Nephron progenitor cell (in vitro differentiated cells): ENCODE data around the gene CDH4.

Source experiments
- DNase-seq: peaks from one replicate; pipeline ENCODE4 v3.0.0; 2021
- H3K27ac Mint-ChIP-seq: 2 replicates; pipeline ENCODE4 v1.8.0; 2021; ENCODE audit warnings: mild to moderate bottlenecking, moderate library complexity, mixed read lengths
- H3K27me3 Mint-ChIP-seq: 2 replicates; pipeline ENCODE4 v1.8.0; 2021; ENCODE audit warnings: mild to moderate bottlenecking, low read depth, mixed read lengths; ENCODE audit not compliant: poor library complexity
- H3K36me3 Mint-ChIP-seq: 2 replicates; pipeline ENCODE4 v1.8.0; 2021; ENCODE audit warnings: low read depth, mixed read lengths
- H3K4me1 Mint-ChIP-seq: 2 replicates; pipeline ENCODE4 v1.8.0; 2021; ENCODE audit warnings: mixed read lengths
- H3K4me3 Mint-ChIP-seq: 2 replicates; pipeline ENCODE4 v1.8.0; 2021; ENCODE audit warnings: mild to moderate bottlenecking, moderate library complexity, mixed read lengths
- H3K9me3 Mint-ChIP-seq: 2 replicates; pipeline ENCODE4 v1.8.0; 2021; ENCODE audit warnings: mild to moderate bottlenecking, moderate library complexity, mixed read lengths
- TF ChIP-seq, protein P1 (sequence below): fragments of 200-600 bp; sonication (generic); IDR thresholded peaks from 2 replicates; pipeline ENCODE4 v1.5.0; 2021; ENCODE audit warnings: antibody characterized with exemption

CDH4 gene

DNA sequence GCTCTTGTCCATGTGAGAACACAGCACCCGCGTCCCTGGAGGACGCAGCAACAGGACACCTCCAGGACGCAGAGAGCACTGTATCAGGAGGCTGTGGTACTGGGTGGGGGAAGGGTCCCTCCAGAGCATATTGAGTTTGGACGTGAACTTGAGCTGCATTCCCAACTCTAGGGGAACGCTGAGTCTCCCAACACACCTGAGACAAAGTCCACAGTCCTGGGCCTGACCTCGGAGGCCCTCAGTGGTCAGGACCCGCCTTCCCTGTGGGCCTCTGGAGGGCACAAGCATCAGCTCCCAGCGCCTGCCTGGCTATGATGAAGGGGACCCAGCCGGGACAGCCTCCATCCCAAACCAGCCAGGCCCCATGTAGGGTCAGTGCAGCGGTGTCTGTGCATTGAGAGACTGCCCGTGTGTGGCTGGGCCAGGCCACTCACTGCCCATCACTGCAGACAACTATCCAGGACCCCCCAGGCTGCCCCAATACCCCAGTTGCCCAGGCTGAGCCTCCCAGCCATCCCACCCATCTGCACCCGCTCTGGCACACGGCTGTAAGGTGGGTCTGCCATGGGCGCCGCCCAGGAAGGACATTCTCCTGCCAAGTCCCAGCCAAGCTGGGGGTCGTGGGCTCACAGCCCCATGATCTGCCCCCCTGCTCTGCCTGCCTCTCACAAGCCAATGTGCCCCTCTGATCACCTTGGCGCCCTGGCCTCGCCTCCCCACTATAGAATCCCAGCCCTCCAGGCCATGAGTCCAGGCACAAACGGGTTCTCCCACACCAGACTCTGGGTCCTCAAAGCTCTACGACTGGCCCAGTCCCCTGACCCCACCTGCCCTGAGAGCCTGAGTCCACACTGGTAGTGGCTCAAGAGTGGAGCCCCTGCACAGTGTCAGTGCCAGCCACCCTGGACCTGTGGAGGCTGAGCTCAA, 697.9 kb downstream of the CDH4 start:
- TF ChIP-seq, protein P1, sequence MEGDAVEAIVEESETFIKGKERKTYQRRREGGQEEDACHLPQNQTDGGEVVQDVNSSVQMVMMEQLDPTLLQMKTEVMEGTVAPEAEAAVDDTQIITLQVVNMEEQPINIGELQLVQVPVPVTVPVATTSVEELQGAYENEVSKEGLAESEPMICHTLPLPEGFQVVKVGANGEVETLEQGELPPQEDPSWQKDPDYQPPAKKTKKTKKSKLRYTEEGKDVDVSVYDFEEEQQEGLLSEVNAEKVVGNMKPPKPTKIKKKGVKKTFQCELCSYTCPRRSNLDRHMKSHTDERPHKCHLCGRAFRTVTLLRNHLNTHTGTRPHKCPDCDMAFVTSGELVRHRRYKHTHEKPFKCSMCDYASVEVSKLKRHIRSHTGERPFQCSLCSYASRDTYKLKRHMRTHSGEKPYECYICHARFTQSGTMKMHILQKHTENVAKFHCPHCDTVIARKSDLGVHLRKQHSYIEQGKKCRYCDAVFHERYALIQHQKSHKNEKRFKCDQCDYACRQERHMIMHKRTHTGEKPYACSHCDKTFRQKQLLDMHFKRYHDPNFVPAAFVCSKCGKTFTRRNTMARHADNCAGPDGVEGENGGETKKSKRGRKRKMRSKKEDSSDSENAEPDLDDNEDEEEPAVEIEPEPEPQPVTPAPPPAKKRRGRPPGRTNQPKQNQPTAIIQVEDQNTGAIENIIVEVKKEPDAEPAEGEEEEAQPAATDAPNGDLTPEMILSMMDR: no peak

DNA sequence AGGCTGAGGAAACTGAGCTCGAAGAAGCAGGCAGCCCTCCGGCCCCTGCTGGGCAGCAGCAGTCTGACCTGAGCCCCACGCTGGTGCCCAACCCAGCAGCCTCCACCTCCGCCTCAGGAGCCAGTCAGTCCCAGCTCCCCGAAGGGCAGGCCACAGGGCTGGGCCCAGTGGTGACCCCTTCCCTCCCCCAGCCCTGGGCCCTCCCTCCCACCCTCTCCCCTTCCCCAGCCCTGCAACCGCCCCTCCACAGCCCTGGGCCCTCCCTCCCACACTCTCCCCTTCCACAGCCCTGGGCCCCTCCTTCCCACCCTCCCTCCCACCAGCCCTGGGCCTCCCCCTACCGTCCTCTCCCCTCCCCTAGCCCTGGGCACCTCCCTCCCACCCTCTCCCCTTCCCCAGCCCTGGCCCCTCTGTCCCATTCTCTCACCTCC, 698.6 kb downstream of the CDH4 start:
- Mint-ChIP-seq H3K27ac (no peak overlapping the region), H3K36me3 (no peaks in the 10 kb centered on the region), H3K9me3 (peaks cover 8% of the 10 kb centered on the region), H3K27me3 (peaks cover 15% of the 10 kb centered on the region), H3K4me1 (peaks cover 21% of the 10 kb centered on the region), H3K4me3 (no peak overlapping the region)
- no peak for DNase-seq
- TF ChIP-seq, protein P1: no peak

More for the DNA sequence above, 697.9 kb downstream of the CDH4 start:
- H3K36me3 Mint-ChIP-seq: no peaks in the 10 kb centered on the region
- peaks cover 21% of the 10 kb centered on the region for H3K4me1 Mint-ChIP-seq
- H3K27ac Mint-ChIP-seq: no peak overlapping the region
- no peak for DNase-seq
- peaks cover 8% of the 10 kb centered on the region for H3K27me3 Mint-ChIP-seq
- no peak overlapping the region for H3K4me3 Mint-ChIP-seq
- H3K9me3 Mint-ChIP-seq: peaks cover 8% of the 10 kb centered on the region

DNA sequence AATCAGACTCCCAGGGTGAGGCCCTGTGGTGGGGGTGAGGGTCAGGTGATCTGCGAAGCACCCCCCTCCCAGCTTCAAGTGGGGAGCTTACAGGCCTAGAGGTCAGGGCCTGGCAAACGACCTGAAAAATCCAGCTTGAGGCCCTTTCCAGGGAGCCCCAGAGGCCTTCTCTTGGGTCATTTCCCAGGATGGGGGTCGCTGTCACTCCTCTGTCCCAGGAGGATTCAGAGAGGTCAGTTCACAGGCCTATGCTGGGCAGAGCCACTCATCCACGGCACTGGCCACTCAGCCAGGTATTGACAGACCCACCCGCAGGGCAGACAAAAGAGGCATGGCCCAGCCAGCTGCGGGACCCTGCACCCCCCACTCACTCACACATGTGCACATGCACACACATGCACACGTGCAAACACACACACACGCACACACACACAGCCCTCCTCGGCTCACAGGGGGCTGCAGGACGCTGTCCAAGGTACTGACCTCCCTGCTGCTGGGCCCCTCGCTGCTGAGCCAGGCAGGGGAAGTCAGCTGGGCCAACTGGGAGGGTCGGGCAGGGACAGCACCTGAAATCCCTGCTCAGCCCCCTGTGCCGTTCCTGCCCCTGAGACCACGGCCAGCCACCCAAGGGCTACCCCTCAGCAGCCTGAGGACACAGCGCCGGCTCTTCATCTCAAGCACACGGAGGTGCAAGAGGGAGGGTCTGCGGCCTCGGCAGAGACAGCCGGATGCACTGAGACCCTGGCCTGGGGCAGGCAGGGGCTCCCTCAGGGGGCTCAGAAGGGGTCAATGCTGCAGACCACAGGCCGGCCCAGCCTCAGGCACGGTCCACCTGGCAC, 699.9 kb downstream of the CDH4 start:
- Mint-ChIP-seq H3K4me3 (no peak overlapping the region), H3K4me1 (peaks cover 28% of the 10 kb centered on the region), H3K27ac (no peak overlapping the region), H3K9me3 (peaks cover 8% of the 10 kb centered on the region), H3K36me3 (no peaks in the 10 kb centered on the region), H3K27me3 (peaks cover 19% of the 10 kb centered on the region)
- peak; percentile 91 for DNase-seq
- TF ChIP-seq, protein P1: no peak

DNA sequence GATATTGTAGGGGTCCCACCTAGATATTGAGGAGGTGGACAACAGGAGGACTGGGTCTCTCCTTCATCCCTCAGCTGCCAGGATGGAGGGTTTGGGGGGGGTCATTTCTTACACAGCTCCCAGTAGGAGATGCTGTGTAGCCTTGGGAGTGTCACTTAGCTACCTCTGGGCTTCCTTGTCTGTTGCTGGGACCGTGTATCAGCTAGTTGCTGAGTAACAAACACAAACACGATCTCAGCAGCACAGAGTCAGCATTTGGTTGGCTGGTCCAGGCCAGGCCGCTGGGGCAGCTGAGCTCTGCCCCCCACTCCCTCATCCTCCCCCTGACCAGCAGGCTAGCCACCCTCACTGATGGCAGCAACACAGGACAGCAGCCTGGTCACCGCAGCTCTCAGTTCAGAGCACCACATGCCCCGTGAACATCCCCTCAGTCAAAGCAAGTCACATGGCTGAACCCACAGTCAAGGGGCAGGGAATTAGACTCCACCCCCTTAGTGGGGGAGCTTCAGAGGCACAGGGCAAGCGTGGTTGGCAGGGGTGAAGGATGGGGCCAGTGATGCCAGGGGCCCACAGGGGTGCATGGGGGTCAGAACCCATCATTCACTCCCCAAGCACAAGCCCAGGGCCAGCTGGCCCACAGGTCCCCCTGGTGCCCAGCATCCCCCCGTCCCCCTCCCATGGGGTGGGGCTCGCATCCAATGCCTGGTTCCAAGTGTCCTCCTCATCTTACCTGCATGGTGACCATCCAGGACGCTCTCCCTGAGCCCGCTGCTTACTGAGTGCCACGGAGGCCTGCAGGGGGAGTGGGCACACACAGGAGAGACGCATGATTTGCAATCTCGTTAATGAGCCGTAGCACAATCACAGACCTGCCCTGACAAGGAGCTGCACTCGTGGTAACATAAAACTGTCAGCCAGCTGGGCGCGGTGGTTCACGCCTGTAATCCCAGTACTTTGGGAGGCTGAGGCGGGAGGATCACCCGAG, 701.3 kb downstream of the CDH4 start:
- no peak overlapping the region for H3K27ac Mint-ChIP-seq
- H3K27me3 Mint-ChIP-seq: peaks cover 23% of the 10 kb centered on the region
- no peak for DNase-seq
- TF ChIP-seq, protein P1: no peak
- peaks cover 28% of the 10 kb centered on the region for H3K4me1 Mint-ChIP-seq
- H3K4me3 Mint-ChIP-seq: no peak overlapping the region
- no peaks in the 10 kb centered on the region for H3K36me3 Mint-ChIP-seq
- H3K9me3 Mint-ChIP-seq: peaks cover 8% of the 10 kb centered on the region

DNA sequence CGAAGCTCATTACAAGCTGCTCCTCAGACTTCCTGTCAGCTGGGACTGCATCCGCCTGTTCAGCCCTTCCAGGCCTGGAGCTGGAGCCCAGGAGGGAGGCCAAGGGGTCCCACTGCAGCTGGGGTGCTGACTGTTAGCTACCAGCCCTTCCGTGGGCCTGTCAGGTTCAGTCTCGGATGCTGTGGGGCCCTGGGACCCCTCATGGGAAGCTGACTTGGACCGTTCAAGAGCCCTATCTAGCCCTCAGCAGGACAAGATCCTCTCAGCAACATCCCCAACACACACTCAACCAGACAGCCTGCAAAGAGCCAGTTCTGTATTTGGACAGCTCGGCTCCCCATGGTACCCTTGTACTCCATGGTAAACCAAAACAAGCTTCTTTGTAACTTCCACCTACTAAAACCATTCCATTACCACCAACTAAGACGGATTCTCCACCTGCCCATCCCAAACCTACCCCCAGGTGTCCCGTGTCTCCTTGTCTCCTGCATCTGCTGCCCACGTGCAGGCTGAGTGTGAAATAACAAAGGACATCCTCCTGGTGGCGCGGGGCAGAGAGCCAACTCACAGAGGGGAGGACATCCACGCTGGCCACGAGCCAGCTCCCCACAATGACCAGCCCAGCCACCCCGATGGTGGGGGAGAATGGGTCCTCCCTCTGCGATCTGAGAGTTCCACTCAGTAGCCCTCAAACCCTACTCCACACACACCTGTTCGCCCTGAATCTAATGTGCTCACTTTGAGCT, 702.4 kb downstream of the CDH4 start:
- H3K36me3 Mint-ChIP-seq: no peaks in the 10 kb centered on the region
- TF ChIP-seq, protein P1: no peak
- H3K27ac Mint-ChIP-seq: no peak overlapping the region
- no peak for DNase-seq
- H3K4me1 Mint-ChIP-seq: peaks cover 28% of the 10 kb centered on the region
- peaks cover 27% of the 10 kb centered on the region for H3K27me3 Mint-ChIP-seq
- H3K4me3 Mint-ChIP-seq: no peak overlapping the region
- no peaks in the 10 kb centered on the region for H3K9me3 Mint-ChIP-seq
